ENCODE measurements around the gene MBD6.

DNA sequence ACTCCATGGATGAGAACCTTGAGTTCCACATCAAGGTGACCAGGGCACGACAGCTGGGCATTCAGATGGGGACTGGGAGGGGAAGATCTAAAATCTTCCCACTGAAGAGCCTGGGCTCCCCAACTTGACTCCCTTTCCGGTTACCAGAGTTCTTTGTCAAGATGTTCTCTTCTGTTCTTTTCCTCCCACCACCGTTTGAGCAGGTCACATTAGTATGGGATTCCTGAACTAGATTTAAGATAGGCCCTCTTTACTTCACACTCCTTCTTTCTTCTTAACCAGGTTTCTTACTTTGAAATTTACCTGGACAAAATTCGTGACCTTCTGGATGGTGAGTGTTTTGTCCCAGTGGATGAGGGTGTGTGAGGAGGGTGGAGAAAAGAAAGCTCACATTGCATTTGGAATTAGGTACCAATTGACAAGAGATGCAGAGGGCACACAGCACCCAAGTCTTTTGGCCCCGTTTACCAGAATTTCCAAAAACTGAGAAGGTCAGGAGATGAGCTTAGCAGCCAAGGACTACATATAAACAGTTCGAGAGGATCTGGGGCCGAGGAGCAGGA is 41.6 kb downstream of the MBD6 start:
- TF ChIP-seq, protein P1, sequence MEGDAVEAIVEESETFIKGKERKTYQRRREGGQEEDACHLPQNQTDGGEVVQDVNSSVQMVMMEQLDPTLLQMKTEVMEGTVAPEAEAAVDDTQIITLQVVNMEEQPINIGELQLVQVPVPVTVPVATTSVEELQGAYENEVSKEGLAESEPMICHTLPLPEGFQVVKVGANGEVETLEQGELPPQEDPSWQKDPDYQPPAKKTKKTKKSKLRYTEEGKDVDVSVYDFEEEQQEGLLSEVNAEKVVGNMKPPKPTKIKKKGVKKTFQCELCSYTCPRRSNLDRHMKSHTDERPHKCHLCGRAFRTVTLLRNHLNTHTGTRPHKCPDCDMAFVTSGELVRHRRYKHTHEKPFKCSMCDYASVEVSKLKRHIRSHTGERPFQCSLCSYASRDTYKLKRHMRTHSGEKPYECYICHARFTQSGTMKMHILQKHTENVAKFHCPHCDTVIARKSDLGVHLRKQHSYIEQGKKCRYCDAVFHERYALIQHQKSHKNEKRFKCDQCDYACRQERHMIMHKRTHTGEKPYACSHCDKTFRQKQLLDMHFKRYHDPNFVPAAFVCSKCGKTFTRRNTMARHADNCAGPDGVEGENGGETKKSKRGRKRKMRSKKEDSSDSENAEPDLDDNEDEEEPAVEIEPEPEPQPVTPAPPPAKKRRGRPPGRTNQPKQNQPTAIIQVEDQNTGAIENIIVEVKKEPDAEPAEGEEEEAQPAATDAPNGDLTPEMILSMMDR (IDR thresholded peaks at IDR 0.05 in 4 of 5, conservative IDR thresholded peaks at IDR 0.05 in 1 of 5) = no peak
- no peak for TF ChIP-seq POLR2A (IDR thresholded peaks at IDR 0.05)
